ENCODE results near the gene ZNF43.

ZNF43 gene

DNA sequence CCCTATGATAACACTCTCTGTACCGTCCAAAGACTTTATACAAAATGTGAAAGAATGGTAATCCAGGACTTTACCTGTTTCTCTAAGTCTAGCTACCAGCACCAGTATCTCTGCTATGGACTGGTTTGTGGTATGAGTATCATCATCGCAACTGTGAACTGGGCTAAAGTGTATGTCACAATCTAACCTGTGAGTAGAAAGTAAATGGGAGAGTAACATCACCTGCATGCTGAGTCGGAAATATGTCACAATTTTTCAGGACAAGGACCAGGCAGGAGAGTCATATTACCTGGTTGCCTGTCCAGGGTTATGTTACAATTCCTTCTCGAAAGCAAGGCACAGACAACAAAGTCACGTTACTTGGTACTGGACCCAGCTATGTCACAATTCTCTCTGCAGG lies 5.1 kb upstream of the ZNF43 start:
- no peak overlapping the region for H3K4me3 ChIP-seq (ENCODE audit: low read depth, low read length)
- TF ChIP-seq, protein P1, sequence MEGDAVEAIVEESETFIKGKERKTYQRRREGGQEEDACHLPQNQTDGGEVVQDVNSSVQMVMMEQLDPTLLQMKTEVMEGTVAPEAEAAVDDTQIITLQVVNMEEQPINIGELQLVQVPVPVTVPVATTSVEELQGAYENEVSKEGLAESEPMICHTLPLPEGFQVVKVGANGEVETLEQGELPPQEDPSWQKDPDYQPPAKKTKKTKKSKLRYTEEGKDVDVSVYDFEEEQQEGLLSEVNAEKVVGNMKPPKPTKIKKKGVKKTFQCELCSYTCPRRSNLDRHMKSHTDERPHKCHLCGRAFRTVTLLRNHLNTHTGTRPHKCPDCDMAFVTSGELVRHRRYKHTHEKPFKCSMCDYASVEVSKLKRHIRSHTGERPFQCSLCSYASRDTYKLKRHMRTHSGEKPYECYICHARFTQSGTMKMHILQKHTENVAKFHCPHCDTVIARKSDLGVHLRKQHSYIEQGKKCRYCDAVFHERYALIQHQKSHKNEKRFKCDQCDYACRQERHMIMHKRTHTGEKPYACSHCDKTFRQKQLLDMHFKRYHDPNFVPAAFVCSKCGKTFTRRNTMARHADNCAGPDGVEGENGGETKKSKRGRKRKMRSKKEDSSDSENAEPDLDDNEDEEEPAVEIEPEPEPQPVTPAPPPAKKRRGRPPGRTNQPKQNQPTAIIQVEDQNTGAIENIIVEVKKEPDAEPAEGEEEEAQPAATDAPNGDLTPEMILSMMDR (IDR thresholded peaks at IDR 0.05; ENCODE audit: low read depth, low read length, missing control alignments): no peak
- in situ Hi-C loops (cut with HindIII; ENCODE audit: low sequenced_read_pairs): no loop called here
- no peak for DNase-seq (ENCODE audit: low read depth)

DNA sequence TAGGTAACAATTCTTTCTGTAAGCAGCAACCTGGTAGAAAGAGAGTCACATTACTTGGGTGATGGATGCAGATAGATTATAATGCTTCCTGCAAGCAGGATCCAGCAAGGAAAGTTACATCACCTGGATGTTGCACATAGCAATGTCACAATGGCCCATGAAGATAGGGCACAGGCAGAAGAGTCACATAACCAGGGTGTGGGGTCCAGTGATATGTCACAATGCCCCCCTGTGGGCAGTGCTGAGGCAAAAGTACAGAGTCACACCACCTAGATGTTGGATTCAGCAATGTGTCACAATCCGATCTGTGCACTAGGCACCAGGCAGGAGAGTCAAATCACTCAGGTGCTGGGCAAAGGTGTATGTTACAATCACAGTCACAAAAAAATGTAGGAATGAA lies 4.0 kb upstream of the ZNF43 start:
- in situ Hi-C loops (cut with HindIII; ENCODE audit: low sequenced_read_pairs): no loop called here
- DNase-seq (ENCODE audit: low read depth): no peak
- TF ChIP-seq, protein P1 (IDR thresholded peaks at IDR 0.05; ENCODE audit: low read depth, low read length, missing control alignments): no peak
- no peak overlapping the region for H3K4me3 ChIP-seq (ENCODE audit: low read depth, low read length)

DNA sequence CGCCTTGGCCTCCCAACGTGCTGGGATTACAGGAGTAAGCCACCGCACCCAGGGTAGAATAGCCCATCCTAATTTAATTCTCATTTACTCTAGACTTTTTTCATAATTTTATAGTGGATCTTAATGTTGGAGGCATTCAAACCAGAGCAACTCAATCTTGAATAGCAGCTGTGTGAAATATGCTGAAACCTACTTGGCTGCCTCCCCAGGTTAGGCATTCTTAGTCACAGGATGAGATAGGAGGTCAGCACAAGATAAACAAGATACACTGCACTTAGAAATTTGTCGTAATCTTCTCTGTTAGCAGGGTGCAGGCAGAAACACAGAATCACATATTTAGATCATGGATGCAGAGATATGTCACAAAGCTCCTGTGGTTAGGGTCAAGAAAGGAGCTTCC lies 2.7 kb upstream of the ZNF43 start:
- in situ Hi-C loops (cut with HindIII; ENCODE audit: low sequenced_read_pairs): no loop called here
- TF ChIP-seq, protein P1 (IDR thresholded peaks at IDR 0.05; ENCODE audit: low read depth, low read length, missing control alignments): no peak

DNA sequence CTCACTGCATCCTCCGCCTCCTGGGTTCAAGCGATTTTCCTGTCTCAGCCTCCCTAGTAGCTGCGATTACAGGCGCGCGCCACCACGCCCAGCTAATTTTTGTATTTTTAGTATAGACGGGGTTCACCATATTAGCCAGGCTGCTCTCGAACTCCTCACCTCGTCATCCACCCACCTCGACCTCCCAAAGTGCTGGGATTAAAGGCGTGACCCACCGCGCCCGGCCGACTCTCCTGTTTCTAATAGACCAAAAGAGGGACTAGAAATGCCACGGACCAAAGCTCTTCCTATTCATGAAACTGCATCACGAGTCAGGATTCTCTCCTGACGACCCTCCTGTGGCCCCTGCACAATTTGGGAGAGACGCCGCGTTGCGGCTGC lies 563 bp downstream of the ZNF43 start:
- TF ChIP-seq, protein P1 (IDR thresholded peaks at IDR 0.05; ENCODE audit: low read depth, low read length, missing control alignments): no peak
- in situ Hi-C loops (cut with HindIII; ENCODE audit: low sequenced_read_pairs): no loop called here
- H3K4me3 ChIP-seq (ENCODE audit: low read depth, low read length): peak overlapping the region; percentile 59
- no peak for DNase-seq (ENCODE audit: low read depth)

More for the DNA sequence above, 2.7 kb upstream of the ZNF43 start:
- no peak overlapping the region for H3K4me3 ChIP-seq (ENCODE audit: low read depth, low read length)
- no peak for DNase-seq (ENCODE audit: low read depth)

DNA sequence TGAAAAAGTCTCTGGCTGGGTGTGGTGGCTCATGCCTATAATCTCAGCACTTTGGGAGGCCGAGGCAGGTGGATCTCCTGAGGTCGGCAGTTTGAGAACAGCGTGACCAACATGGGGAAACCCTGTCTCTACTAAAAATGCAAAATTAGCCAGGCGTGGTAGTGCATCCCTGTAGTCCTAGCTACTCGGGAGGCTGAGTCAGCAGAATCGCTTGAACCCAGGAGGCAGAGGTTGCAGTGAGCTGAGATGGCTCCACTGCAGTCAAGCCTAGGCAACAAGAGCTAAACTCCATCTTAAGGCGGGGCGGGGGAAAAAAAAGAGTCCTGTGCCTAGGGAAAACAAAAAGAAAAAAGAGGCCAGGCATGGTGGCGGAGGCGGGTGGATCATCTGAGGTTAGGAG lies 2.2 kb downstream of the ZNF43 start:
- DNase-seq (ENCODE audit: low read depth): no peak
- in situ Hi-C loops (cut with HindIII; ENCODE audit: low sequenced_read_pairs): no loop called here
- no peak overlapping the region for H3K4me3 ChIP-seq (ENCODE audit: low read depth, low read length)
- TF ChIP-seq, protein P1 (IDR thresholded peaks at IDR 0.05; ENCODE audit: low read depth, low read length, missing control alignments): no peak

DNA sequence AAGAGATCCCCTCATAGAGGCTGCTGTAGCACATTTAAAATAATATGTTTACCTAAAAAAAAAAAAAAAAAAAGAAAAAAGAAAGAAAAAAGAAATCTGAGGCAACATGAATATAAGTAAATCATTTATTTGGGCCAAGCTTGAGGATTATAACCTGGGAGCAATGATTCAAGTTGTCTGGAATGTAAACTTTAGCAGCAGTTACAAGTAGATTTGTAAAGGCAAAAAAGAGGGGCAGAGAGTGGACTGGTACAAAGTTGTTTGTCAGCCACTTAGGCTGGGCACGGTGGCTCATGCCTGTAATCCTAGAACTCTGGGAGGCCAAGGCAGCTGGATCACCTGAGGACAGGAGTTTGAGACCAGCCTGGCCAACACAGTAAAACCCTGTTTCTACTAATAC lies 11.3 kb downstream of the ZNF43 start:
- H3K4me3 ChIP-seq (ENCODE audit: low read depth, low read length): no peak overlapping the region
- DNase-seq (ENCODE audit: low read depth): no peak
- in situ Hi-C loops (cut with HindIII; ENCODE audit: low sequenced_read_pairs): no loop called here
- TF ChIP-seq, protein P1 (IDR thresholded peaks at IDR 0.05; ENCODE audit: low read depth, low read length, missing control alignments): no peak

DNA sequence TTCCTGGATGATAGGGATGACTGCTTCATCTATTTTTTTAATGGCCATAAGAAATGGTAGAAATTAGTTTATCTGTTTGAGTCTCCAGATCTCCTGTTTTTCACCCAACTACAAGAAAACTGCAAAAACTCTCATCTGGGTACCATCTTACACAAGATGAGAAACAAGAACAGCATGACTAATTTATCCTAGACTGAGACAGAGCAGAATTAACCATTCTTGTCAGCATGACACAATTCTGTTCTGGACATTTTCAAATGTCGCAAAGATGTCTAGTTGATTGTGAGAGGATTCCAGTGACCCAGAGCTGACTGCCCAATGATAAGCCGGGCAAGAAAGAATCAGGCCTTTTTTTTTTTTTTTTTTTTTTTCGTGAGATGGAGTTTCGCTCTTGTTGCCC lies 12.8 kb downstream of the ZNF43 start:
- TF ChIP-seq, protein P1 (IDR thresholded peaks at IDR 0.05; ENCODE audit: low read depth, low read length, missing control alignments): no peak
- DNase-seq (ENCODE audit: low read depth): no peak
- in situ Hi-C loops (cut with HindIII; ENCODE audit: low sequenced_read_pairs): no loop called here
- no peak overlapping the region for H3K4me3 ChIP-seq (ENCODE audit: low read depth, low read length)

All from astrocyte of the cerebellum (primary cell).